TTC549 (cell line): ENCODE data around the gene OR9A4.
"Not testable (repeated sequence)": the region's sequence is repeated elsewhere in the genome, so short reads cannot be mapped to it uniquely, and the experiment has no call there.

Source experiments
- FAIRE-seq: peaks from 2 replicates; lab custom pipeline; 2012; peaks lifted over from hg19 to GRCh38; lab: Jason Lieb, UNC

Gene OR9A4

GRCh38 chr7:141916099-141916498 is at the start of gene OR9A4:
TSS of gene OR9A4 (plus strand) at chr7:141916399. CDS start at chr7:141918876, 2,477 bp downstream.
- FAIRE-seq: no peak

- no peak for FAIRE-seq
These were observed 49.2 kb upstream of the OR9A4 start for GRCh38 chr7:141866974-141867373.

- no peak for FAIRE-seq
These were observed 43.3 kb upstream of the OR9A4 start for GRCh38 chr7:141872931-141873330.

- no peak for FAIRE-seq
These were observed 41.4 kb upstream of the OR9A4 start for GRCh38 chr7:141874787-141875186.

GRCh38 chr7:141875453-141875852 is 40.7 kb upstream of the OR9A4 start:
- FAIRE-seq: no peak

- FAIRE-seq: no peak
These were observed 39.8 kb upstream of the OR9A4 start for GRCh38 chr7:141876371-141876770.

GRCh38 chr7:141877365-141877764 is 38.8 kb upstream of the OR9A4 start:
- no peak for FAIRE-seq

- no peak for FAIRE-seq
These were observed 35.2 kb upstream of the OR9A4 start for GRCh38 chr7:141880960-141881359.

GRCh38 chr7:141884539-141885225 is 31.5 kb upstream of the OR9A4 start:
- FAIRE-seq: no peak

- no peak for FAIRE-seq
These were observed 26.9 kb upstream of the OR9A4 start for GRCh38 chr7:141889321-141889720.

- FAIRE-seq: no peak
These were observed 24.9 kb upstream of the OR9A4 start for GRCh38 chr7:141891336-141891735.

GRCh38 chr7:141899366-141899765 is 16.8 kb upstream of the OR9A4 start:
- FAIRE-seq: not testable (repeated sequence)

GRCh38 chr7:141906285-141906684 is 9.9 kb upstream of the OR9A4 start:
- no peak for FAIRE-seq

GRCh38 chr7:141911391-141911790 is 4.8 kb upstream of the OR9A4 start:
- FAIRE-seq: no peak

GRCh38 chr7:141915565-141915964 is 634 bp upstream of the OR9A4 start:
- FAIRE-seq: no peak

- FAIRE-seq: no peak
These were observed 4.1 kb downstream of the OR9A4 start for GRCh38 chr7:141920281-141920680.

- FAIRE-seq: no peak
These were observed 12.1 kb downstream of the OR9A4 start for GRCh38 chr7:141928146-141928844.

- no peak for FAIRE-seq
These were observed 12.6 kb downstream of the OR9A4 start for GRCh38 chr7:141928845-141929195.

- FAIRE-seq: no peak
These were observed 14.0 kb downstream of the OR9A4 start for GRCh38 chr7:141930211-141930610.

GRCh38 chr7:141941075-141941474 is 24.9 kb downstream of the OR9A4 start:
- no peak for FAIRE-seq

GRCh38 chr7:141943846-141944245 is 27.6 kb downstream of the OR9A4 start:
- FAIRE-seq: no peak

- FAIRE-seq: no peak
These were observed 28.6 kb downstream of the OR9A4 start for GRCh38 chr7:141944811-141945210.

GRCh38 chr7:141945356-141945755 is 29.2 kb downstream of the OR9A4 start:
- FAIRE-seq: no peak

- no peak for FAIRE-seq
These were observed 30.6 kb downstream of the OR9A4 start, which contains the start of gene CLEC5A for GRCh38 chr7:141946796-141947195. TSS of gene CLEC5A (minus strand) at chr7:141946974. CDS start at chr7:141946292, 682 bp downstream.
